H1 (cell line): ENCODE measurements around the gene ACLY. TPM values are rescaled to one million over a fixed set of nuclear protein-coding genes. Genes with fewer than 3 reads are reported as not detected.

Source experiments
- BACH1 ChIP-seq: IDR thresholded peaks from 2 replicates; pipeline ENCODE4 v1.6.1; 2012; ENCODE audit warnings: low read length, improper control_type of control experiment
- KDM1A ChIP-seq: fragments of 200-600, 300-600 bp; sonication (generic); IDR thresholded peaks from 2 replicates; pipeline ENCODE4 v1.7.1; 2016; ENCODE audit warnings: mild to moderate bottlenecking, low read length, borderline replicate concordance
- SP4 ChIP-seq: IDR thresholded peaks from 2 replicates; pipeline ENCODE4 v1.6.1; 2012; ENCODE audit warnings: low read length, inconsistent platforms
- TEAD4 ChIP-seq: IDR thresholded peaks from 2 replicates; pipeline ENCODE4 v1.6.1; 2012; ENCODE audit warnings: low read depth, low read length, inconsistent platforms, mixed read lengths
- polyA plus RNA-seq, 7 experiments: library from polyadenylated mRNA; depleted of rRNA in 3 of 7; stranded (reverse) in 5 of 7; unstranded in 2 of 7; fragments of >200 nt in 5 of 7; fragments of 200-250 nt in 2 of 7; gene quantifications; 1 replicate in 5 of 7; 2 replicates in 1 of 7; 4 replicates in 1 of 7; pipeline versions ENCODE4 v1.2.1 to v1.2.3, GENCODE V29; 2011 to 2013; ENCODE audit warnings: missing spikeins in 2 of 7, mixed read lengths in 2 of 7
- total RNA-seq: library from RNA; stranded (reverse); fragmentation: NEBNext Ultra II Directional; extraction: Animal tissue kit (Norgen Biotek cat#: 25700); gene quantifications from 2 replicates; pipeline ENCODE4 v1.2.1, GENCODE V29; 2021

The ACLY gene
- total and polyA plus RNA-seq, 2 of the 8 experiments (the other 6 are each of a cell fraction or from before 2014, with no cell fraction given): 167 to 393 TPM

DNA sequence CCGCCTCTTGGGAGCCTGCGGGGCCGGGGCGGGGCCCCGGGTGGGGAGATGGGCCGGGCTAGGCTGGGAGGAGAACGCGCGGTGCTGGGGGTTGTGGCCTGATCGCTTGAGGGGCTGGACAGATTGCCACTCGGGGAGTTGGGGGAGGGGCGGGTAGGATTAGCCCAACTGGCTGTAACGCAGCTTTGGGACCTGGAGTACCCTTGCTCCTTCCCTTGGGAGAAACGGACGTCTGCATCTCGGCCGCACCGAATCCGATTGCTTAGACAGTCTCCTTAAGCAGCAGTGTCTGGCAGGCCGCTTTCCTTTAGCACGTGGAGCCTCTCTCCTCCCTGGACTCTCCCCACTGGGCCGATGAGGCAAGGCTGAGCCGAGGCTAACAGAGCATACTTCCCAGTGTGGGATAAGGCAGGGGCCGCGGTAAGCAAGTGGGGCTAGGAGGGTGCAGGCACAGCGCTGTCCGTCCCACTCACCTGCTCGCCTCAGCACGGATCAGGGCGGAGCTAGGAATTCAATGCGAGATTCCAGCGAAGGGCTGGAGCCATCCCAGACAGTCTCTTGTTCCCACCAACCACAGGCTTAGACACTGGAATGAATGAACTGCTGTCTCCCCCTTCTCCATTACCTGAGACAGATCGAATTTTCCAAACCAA is 540 bp upstream of the ACLY start (continued):
- TF ChIP-seq SP4: no peak; the same call in 1 of the 2 replicates
- peak; percentile 85 for TF ChIP-seq TEAD4
- peak; percentile 34; the same call in 1 of the 2 replicates for TF ChIP-seq BACH1
- no peak for TF ChIP-seq KDM1A
- TF ChIP-seq, all 59 proteins: peak for 10
